ENCODE measurements around the gene TRIM56. TPM values are rescaled to one million over a fixed set of nuclear protein-coding genes. Genes with fewer than 3 reads are reported as not detected.

Gene TRIM56
- total and polyA plus RNA-seq, 2 of the 13 experiments (the other 11 are each of a cell fraction or from before 2014, with no cell fraction given): 3.2 to 7.1 TPM

DNA sequence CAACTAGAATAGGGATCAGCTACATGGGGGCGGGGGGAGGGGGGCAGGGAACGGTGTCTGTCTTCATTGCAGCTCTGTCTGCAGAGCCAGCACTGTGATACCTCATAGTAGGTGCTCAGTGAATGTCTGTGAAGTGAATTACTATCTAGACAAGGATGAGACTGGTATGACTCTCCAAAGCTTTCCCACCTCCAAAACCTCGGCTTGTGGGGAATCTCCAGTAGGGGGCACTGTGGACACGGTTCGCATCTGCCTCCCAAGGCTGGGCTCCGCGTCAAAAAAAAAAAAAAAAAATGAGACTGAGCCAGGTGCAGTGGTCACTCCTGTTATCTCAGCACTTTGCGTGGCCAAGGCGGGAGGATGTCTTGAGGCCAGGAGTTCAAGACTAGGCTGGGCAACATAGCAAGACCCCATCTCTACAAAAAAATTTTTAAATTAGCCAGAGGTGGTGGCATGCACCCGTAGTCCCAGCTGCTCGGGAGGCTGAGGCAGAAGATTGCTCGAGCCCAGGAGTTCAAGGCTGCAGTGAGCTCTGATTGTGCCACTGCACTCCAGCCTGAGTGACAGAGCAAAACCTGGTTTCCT, 9.6 kb downstream of the TRIM56 start (continued):
- no peak for TF ChIP-seq ADNP (CRISPR knock-in tag; IDR thresholded peaks at IDR 0.05)
- TF ChIP-seq SMAD3 (CRISPR knock-in tag; IDR thresholded peaks at IDR 0.05): 0 out of 2 replicates have a peak, but pooled peaks have one; percentile 24
- peak; percentile 32; the same call in 1 of the 2 replicates for TF ChIP-seq SAP130 (CRISPR knock-in tag; IDR thresholded peaks at IDR 0.05; ENCODE audit: low read depth)
- 0 out of 2 replicates have a peak, but pooled peaks have one; percentile 24 for TF ChIP-seq AKAP8 (CRISPR knock-in tag; IDR thresholded peaks at IDR 0.05)
- TF ChIP-seq, protein P1, sequence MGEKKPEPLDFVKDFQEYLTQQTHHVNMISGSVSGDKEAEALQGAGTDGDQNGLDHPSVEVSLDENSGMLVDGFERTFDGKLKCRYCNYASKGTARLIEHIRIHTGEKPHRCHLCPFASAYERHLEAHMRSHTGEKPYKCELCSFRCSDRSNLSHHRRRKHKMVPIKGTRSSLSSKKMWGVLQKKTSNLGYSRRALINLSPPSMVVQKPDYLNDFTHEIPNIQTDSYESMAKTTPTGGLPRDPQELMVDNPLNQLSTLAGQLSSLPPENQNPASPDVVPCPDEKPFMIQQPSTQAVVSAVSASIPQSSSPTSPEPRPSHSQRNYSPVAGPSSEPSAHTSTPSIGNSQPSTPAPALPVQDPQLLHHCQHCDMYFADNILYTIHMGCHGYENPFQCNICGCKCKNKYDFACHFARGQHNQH (CRISPR knock-in tag; IDR thresholded peaks at IDR 0.05): peak; percentile 48
- 0 out of 2 replicates have a peak, but pooled peaks have one; percentile 26 for TF ChIP-seq GATAD2A (CRISPR knock-in tag; IDR thresholded peaks at IDR 0.05)
- TF ChIP-seq MXI1 (IDR thresholded peaks at IDR 0.05; ENCODE audit: borderline replicate concordance, low read depth, low read length): peak; percentile 24; the same call in 1 of the 3 replicates
- peak; percentile 20; the same call in 1 of the 2 replicates for TF ChIP-seq SSRP1 (CRISPR knock-in tag; IDR thresholded peaks at IDR 0.05)
- 0 out of 2 replicates have a peak, but pooled peaks have one; percentile 33 for TF ChIP-seq CREM (IDR thresholded peaks at IDR 0.05)
- no peak for TF ChIP-seq CREM (CRISPR knock-in tag; IDR thresholded peaks at IDR 0.05)
- peak; percentile 78 for TF ChIP-seq STAG1 (CRISPR knock-in tag; IDR thresholded peaks at IDR 0.05)
- no peak for TF ChIP-seq SKIL (CRISPR knock-in tag; IDR thresholded peaks at IDR 0.05; ENCODE audit: borderline replicate concordance)
- no peak for TF ChIP-seq PCBP1 (IDR thresholded peaks at IDR 0.05; ENCODE audit: borderline replicate concordance, low read depth, low read length)
- no peak for TF ChIP-seq RFX1 (IDR thresholded peaks at IDR 0.05)
- TF ChIP-seq ERF (CRISPR knock-in tag; IDR thresholded peaks at IDR 0.05): 0 out of 2 replicates have a peak, but pooled peaks have one; percentile 30
- peak; percentile 84 for TF ChIP-seq ZNF460 (CRISPR knock-in tag; IDR thresholded peaks at IDR 0.05; ENCODE audit: borderline replicate concordance)
- peak; percentile 77 for TF ChIP-seq RAD21 (CRISPR knock-in tag; IDR thresholded peaks at IDR 0.05)
- TF ChIP-seq SALL1 (CRISPR knock-in tag; IDR thresholded peaks at IDR 0.05): peak; percentile 49
- TF ChIP-seq NFYB (CRISPR knock-in tag; IDR thresholded peaks at IDR 0.05): no peak
- peak; percentile 95 for TF ChIP-seq ZNF121 (CRISPR knock-in tag; IDR thresholded peaks at IDR 0.05)
- peak; percentile 67 for TF ChIP-seq FOSL2 (CRISPR knock-in tag; IDR thresholded peaks at IDR 0.05)
- peak; percentile 99 for TF ChIP-seq ZNF362 (CRISPR knock-in tag; IDR thresholded peaks at IDR 0.05; ENCODE audit: borderline replicate concordance)
- TF ChIP-seq ZSCAN31 (CRISPR knock-in tag; IDR thresholded peaks at IDR 0.05; ENCODE audit: low read depth): no peak
- no peak for TF ChIP-seq PHF21A (CRISPR knock-in tag; IDR thresholded peaks at IDR 0.05)
